Measurements from ENCODE around the gene NFKBIZ.

The NFKBIZ gene

DNA sequence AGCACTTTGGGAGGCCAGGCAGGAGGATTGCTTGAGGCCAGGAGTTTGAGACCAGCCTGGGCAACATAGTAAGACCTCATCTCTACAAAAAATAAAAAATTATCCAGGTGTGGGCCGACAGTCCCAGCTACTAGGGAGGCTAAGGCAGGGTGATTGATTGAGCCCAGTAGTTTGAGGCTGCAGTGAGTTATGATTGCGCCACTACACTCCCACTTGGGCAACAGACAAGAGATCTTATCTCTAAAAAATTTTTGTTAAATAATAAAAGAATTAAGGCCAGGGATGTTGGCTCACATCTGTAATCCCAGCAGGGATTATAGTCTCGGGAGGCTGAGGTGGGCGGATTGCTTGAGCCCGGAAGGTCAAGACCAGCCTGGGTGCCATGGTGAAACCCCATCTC is 25.8 kb upstream of the NFKBIZ start:
- in situ Hi-C loops (cut with MboI; ENCODE audit: low sequenced_read_pairs) = loop anchor here (25.0 kb wide), 2 partner anchors 414 to 914 kb away; no protein-coding TSS in a partner anchor

DNA sequence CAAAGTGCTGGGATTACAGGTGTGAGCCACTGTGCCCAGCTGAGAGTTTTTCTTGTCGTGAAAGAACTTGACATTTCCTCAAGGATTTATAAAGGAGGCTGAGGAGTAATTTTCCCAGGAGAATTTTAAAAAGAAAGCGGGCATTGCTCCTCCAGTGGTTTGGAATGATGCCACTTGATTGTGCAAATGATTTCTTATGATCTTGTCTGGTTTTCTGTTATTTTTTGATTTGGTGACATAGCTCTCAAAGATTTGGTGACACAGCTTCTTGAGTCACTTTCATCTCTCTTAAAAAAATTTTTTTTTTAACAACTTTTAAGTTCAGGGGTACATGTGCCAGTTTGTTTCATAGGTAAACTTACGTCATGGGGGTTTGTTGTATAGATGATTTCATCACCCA is 24.6 kb upstream of the NFKBIZ start:
- in situ Hi-C loops (cut with MboI; ENCODE audit: low sequenced_read_pairs) = loop anchor here (25.0 kb wide), 2 partner anchors 413 to 913 kb away; no protein-coding TSS in a partner anchor

- in situ Hi-C loops (cut with MboI; ENCODE audit: low sequenced_read_pairs) = no loop called here
Measured at GRCh38 chr3:101825904-101826445, 23.3 kb upstream of the NFKBIZ start.

GRCh38 chr3:101827211-101828174 is 21.8 kb upstream of the NFKBIZ start:
- in situ Hi-C loops (cut with MboI; ENCODE audit: low sequenced_read_pairs) = no loop called here

- in situ Hi-C loops (cut with MboI; ENCODE audit: low sequenced_read_pairs) = no loop called here
Measured at GRCh38 chr3:101828276-101828675, 21.0 kb upstream of the NFKBIZ start.

DNA sequence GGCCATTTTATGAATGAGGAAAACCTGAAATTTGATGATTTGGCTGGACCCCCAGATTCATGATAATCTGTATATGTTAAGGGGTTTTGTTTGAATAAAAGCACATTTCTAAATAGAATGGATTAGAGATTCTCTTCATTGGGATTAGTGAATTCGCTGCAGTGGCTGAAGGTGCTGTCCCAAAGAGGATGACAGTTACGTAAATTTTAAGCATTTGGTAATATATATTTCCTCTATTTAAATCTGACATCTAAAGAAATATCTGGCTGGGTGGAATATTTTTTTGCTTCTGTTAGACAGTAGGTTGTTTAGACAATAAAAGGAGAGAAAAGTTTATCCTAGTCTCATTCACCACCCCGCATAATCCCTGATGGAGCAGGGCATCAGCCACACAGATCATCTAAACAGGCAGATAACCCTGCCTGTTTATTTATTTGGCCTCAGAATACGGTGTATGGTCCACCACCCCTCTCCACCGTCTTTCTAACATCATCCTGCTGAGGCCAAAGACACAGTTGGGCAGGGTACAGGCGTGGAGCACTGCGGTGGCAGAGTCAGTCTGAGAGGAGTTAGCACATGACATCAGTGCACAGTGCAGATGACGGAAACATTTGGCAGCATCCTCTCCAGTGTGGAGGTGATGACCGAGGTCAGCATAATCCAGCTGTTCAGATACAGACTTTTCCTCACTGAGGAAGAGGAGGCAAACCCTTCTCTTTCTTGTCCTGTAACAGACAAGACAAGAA is 20.4 kb upstream of the NFKBIZ start:
- in situ Hi-C loops (cut with MboI; ENCODE audit: low sequenced_read_pairs) = no loop called here

DNA sequence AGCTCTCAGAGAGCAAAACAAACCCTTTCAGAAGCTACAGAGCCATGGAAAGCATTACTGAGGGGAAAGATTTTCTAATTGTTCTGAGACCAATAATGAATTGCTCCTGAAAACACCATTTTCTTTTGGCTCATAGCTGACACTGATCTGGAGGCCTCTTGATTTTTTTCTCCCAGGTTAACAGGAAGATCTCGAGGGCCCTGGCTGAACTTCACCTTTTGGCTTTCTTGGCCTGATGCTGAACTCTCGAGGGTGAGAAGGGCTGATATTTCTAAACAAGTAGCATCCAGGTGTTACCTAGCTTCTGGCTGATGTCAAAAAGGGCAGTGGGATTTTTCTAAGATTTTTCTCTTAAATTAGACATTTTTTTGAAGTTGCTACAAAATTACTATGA is 19.9 kb upstream of the NFKBIZ start:
- in situ Hi-C loops (cut with MboI; ENCODE audit: low sequenced_read_pairs) = no loop called here

GRCh38 chr3:101829874-101830273 is 19.4 kb upstream of the NFKBIZ start:
- in situ Hi-C loops (cut with MboI; ENCODE audit: low sequenced_read_pairs) = no loop called here

DNA sequence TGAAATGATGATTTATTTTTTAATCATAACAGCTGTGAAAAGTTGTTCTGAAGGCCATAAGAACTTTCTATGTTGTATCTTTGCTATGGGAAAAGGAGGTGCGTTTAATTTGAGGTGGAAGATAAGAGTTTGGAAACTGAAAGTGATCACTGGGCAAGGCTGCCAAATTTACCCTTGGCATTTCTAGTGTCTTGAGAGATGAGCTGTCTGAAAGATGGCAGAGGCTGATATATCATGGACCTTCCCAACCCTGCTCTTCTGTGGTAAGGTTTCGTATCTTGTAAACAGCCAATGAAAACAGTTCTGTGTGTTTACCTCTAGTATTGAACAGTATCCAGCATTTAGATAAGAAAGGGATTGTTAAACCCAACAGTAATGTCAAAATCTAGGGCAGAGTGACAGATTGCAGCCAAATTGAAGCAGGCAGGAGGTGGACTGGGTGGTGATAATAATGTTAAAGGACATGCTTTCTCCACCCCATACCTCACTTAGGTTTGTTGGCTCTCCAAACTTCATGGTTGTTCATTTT is 15.8 kb upstream of the NFKBIZ start:
- in situ Hi-C loops (cut with MboI; ENCODE audit: low sequenced_read_pairs) = no loop called here

DNA sequence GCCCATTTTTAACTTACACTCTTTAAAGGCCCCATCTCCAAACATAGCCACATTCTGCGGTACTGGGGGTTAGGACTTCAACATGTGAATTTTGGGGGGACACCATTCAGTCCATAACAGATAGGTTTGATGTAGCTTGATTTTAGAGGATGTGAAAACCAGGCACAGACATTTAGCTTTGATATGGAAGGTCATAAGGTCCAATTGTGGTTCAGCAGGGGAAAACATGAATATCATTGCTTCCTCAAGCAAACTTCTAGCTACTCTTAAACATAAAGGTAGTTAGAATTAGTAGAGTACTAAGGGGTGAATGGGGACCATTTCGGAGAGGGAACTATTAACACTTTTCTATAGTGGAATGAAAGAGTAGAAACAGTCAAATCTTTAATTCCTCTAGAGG is 13.6 kb upstream of the NFKBIZ start:
- in situ Hi-C loops (cut with MboI; ENCODE audit: low sequenced_read_pairs) = no loop called here

DNA sequence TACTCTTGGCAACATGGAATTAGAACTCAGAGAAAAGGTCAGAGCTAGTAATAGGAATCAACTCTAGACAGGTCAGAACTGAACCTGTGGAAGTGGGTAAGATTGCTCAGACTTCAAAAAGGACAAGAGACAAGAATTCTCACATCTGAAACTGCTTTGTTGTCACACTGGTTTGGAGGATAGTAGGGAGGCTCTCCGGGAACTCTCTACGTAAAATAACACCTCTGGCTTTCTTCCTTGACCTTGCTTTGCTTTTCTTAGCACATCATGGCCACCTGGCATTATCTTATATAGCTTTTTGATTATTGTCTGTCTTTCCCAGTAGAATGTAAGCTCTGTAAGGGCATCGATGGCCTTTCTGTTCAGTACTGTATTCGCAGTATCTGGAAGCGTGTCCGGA is 13.2 kb upstream of the NFKBIZ start:
- in situ Hi-C loops (cut with MboI; ENCODE audit: low sequenced_read_pairs) = no loop called here

- in situ Hi-C loops (cut with MboI; ENCODE audit: low sequenced_read_pairs) = no loop called here
Measured at GRCh38 chr3:101836652-101837598, 12.4 kb upstream of the NFKBIZ start.

DNA sequence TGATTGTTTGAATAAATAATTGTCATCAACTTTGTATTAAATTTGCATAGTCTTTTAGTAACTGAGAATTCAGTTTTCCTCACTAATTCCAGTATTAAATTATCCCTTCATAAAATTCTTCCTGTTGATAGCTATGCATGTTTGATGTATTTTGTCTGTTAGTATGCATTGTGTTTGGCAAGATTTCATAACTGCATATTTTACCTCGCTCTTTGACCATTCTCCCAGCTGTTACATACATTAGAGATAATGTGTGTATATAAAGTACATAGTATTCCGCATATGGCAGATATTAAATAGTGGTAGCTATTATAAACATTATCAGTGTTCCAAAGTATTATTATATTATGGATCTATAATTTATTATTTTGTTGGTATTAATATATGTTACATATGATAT is 10.6 kb upstream of the NFKBIZ start:
- in situ Hi-C loops (cut with MboI; ENCODE audit: low sequenced_read_pairs) = no loop called here

DNA sequence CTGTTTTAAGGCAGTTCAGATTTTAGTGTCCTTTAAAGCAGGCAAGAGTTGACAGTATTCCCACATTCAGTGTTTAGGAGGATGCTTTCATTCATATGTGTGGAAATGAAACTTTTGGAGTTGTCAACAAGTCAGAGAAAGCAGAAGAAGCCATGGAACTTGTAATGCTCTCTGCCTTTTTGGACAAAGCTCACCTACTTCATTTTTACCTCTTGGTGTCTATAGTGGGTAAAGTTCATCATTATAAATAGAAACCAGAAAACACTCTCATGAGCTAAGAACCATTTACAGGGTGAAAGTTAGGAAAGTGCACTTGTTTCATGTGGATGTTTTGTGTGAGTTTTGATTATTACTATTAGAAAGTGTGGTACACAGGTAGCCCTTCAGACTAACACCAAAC is 9.2 kb upstream of the NFKBIZ start:
- in situ Hi-C loops (cut with MboI; ENCODE audit: low sequenced_read_pairs) = no loop called here

DNA sequence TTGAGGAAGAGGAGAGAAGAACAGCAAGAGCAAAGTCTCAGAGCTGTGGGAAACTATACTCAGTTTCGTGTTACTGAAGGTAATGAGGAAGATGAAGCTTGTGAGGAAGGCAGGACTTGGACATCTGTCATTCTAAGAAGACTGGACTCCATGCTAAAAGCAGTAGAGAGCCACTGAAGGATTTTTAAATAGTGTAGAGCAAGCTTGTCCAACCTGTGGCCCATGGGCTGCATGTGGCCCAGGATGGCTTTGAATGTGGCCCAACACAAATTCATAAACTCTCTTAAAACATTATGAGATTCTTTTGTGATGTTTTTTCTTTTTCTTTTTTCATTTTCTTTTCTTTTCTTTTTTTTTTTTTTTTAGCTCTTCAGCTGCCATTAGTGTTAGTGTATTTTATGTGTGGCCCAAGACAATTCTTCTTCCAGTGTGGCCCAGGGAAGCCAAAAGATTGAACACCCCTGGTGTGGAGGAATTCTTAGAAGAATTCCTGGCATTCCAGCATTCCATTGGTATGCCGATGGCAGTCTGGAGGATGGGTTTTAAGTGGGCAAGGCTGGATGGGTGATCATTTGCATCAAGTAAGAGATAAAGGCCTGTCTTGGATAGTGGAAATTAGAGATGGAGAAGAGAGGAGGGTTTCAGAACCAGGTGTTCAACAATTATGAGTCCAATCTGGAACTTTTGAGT is 6.9 kb upstream of the NFKBIZ start:
- in situ Hi-C loops (cut with MboI; ENCODE audit: low sequenced_read_pairs) = no loop called here

DNA sequence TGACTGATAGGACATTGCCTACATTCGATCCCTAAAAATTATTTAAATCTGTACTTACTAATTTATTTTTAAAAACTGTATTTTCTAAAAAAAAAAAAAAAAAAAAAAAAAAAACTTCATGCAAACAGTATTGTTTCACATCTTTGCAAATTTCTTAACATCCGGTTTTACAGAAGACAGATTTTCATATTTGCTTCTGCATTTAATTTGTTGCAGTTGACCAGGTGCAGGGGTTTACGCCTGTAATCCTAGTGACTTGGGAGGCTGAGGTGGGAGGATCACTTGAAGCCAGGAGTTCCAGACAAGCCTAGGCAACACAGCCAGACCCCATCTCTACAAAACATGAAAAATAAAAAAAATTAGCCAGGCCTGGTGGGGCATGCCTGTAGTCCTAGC is 6.4 kb upstream of the NFKBIZ start:
- in situ Hi-C loops (cut with MboI; ENCODE audit: low sequenced_read_pairs) = no loop called here

DNA sequence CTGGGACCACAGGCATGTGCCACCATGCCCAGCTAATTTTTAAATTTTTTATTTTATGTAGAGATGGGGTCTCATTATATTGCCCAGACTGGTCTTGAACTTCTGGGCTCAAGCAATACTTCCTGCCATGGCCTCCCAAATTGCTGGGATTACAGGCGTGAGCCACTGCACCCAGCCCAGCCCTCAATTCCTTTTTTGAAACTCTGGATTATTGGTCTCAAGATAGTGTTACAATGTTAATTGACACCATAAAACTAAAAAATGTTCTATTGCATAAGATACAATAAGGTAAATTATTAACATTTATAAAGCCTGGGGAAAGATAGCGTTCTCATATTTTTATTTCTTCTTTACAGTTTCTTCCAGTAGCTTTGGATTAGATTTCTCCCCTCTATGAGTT is 3.9 kb upstream of the NFKBIZ start:
- in situ Hi-C loops (cut with MboI; ENCODE audit: low sequenced_read_pairs) = no loop called here

GRCh38 chr3:101846709-101847108 is 2.6 kb upstream of the NFKBIZ start:
- in situ Hi-C loops (cut with MboI; ENCODE audit: low sequenced_read_pairs) = no loop called here

- in situ Hi-C loops (cut with MboI; ENCODE audit: low sequenced_read_pairs) = no loop called here
Measured at GRCh38 chr3:101847328-101847727, 2.0 kb upstream of the NFKBIZ start.

- in situ Hi-C loops (cut with MboI; ENCODE audit: low sequenced_read_pairs) = no loop called here
Measured at GRCh38 chr3:101848326-101848725, 988 bp upstream of the NFKBIZ start.
